GM21576 (cell line): ENCODE data around the gene C22orf23.

Experiments
- ATAC-seq: cut with Tn5 transposase; IDR thresholded peaks from one replicate; pipeline ENCODE4 v1.9.1; 2021; ENCODE audit warnings: mild to moderate bottlenecking, moderate library complexity; ENCODE audit not compliant: unreplicated experiment

Gene C22orf23

GRCh38 chr22:37926771-37927636 lies 26.4 kb downstream of the C22orf23 start:
- no peak for ATAC-seq

- ATAC-seq: no peak
Observed at GRCh38 chr22:37926358-37926757, 27.0 kb downstream of the C22orf23 start.

- no peak for ATAC-seq
Observed at GRCh38 chr22:37925767-37926166, 27.6 kb downstream of the C22orf23 start.

- ATAC-seq: no peak
Observed at GRCh38 chr22:37925330-37925729, 28.1 kb downstream of the C22orf23 start.

- ATAC-seq: no peak
Observed at GRCh38 chr22:37924386-37925065, 28.9 kb downstream of the C22orf23 start.

- ATAC-seq: no peak
Observed at GRCh38 chr22:37923927-37924326, 29.5 kb downstream of the C22orf23 start.

- no peak for ATAC-seq
Observed at GRCh38 chr22:37922191-37922590, 31.2 kb downstream of the C22orf23 start.

GRCh38 chr22:37920126-37920525 lies 33.3 kb downstream of the C22orf23 start:
- ATAC-seq: no peak

- no peak for ATAC-seq
Observed at GRCh38 chr22:37918580-37919270, 34.7 kb downstream of the C22orf23 start.

- no peak for ATAC-seq
Observed at GRCh38 chr22:37917874-37918548, 35.4 kb downstream of the C22orf23 start.

- ATAC-seq: no peak
Observed at GRCh38 chr22:37916311-37916710, 37.1 kb downstream of the C22orf23 start.

- no peak for ATAC-seq
Observed at GRCh38 chr22:37913233-37913721, 40.1 kb downstream of the C22orf23 start.

GRCh38 chr22:37912171-37912570 lies 41.2 kb downstream of the C22orf23 start:
- ATAC-seq: no peak

GRCh38 chr22:37911697-37912096 lies 41.7 kb downstream of the C22orf23 start:
- no peak for ATAC-seq

- ATAC-seq: no peak
Observed at GRCh38 chr22:37910890-37911672, 42.3 kb downstream of the C22orf23 start.

GRCh38 chr22:37909766-37910165 lies 43.6 kb downstream of the C22orf23 start:
- no peak for ATAC-seq

GRCh38 chr22:37907036-37907954 lies 46.1 kb downstream of the C22orf23 start:
- no peak for ATAC-seq

GRCh38 chr22:37906364-37907008 lies 46.9 kb downstream of the C22orf23 start:
- no peak for ATAC-seq
